Esophagus squamous epithelium (tissue), 5 donors: ENCODE measurements around the gene PARVG. TPM values are rescaled to one million over a fixed set of nuclear protein-coding genes. Genes with fewer than 3 reads are reported as not detected.

Experiments
- DNase-seq: peaks from one replicate; lab custom pipeline; 2025; lab: John Stamatoyannopoulos, UW
- H3K27ac ChIP-seq, 4 donors: fragments of 200-600 bp; sonication (generic); one replicate each; pipeline ENCODE4 v1.5.1; 2016 to 2019; ENCODE audit warnings: mild to moderate bottlenecking in 1 of 4
- H3K27me3 ChIP-seq, 4 donors: fragments of 200-600 bp; sonication (generic); 1 replicate in 3 of 4; 2 replicates in 1 of 4; pipeline versions ENCODE4 v1.5.1 to v1.6.0; 2017 to 2021; ENCODE audit warnings: antibody characterized with exemption in 1 of 4
- H3K36me3 ChIP-seq, 3 donors: fragments of 200-600 bp; sonication (generic); one replicate each; pipeline ENCODE4 v1.5.1; 2016 to 2019
- H3K4me1 ChIP-seq, 3 donors: fragments of 200-600 bp; sonication (generic); one replicate each; pipeline ENCODE4 v1.5.1; 2017 to 2019
- H3K4me3 ChIP-seq, 4 donors: fragments of 200-600 bp; sonication (generic); 1 replicate in 3 of 4; 2 replicates in 1 of 4; pipeline ENCODE4 v1.5.1; 2016 to 2019; ENCODE audit warnings: mild to moderate bottlenecking in 2 of 4, moderate library complexity in 1 of 4
- H3K9me3 ChIP-seq, 3 donors: fragments of 200-600 bp; sonication (generic); one replicate each; pipeline ENCODE4 v1.5.1; 2016 to 2019
- CTCF ChIP-seq, 6 experiments: fragments of 450-650 bp in 4 of 6; fragments of 200-600 bp in 2 of 6; sonication (generic) in 2 of 6; IDR thresholded peaks; one replicate each; pipeline ENCODE4 v1.5.1; 2016 to 2019; ENCODE audit warnings: antibody characterized with exemption in 6 of 6, mild to moderate bottlenecking in 4 of 6, moderate library complexity in 4 of 6
- POLR2A ChIP-seq, 4 donors: fragments of 450-650 bp; IDR thresholded peaks; one replicate each; pipeline ENCODE4 v1.6.1; 2017; ENCODE audit warnings: antibody characterized with exemption in 4 of 4, mild to moderate bottlenecking in 4 of 4, moderate library complexity in 3 of 4
- WGBS, 2 donors: methylation state at CpG; one replicate each; pipeline ENCODE4 v1.1.5; 2018; 5-methylcytosine and 5-hydroxymethylcytosine counted together
- intact Hi-C: fragments of 100-400 bp; cut with DNase I; formaldehyde crosslinking; loops from one replicate; pipeline ENCODE4 v1.15.0; 2022
- total RNA-seq, 4 donors: library from RNA; depleted of rRNA; stranded (reverse); fragments of >200 nt; gene quantifications; one replicate each; pipeline ENCODE4 v1.1.0, GENCODE V29; 2016
- donor health status: DM: yes; HTN: yes; CAD: no.

The PARVG gene
- total RNA-seq, result 10 to 100 TPM in 1 of 4 donors, 1 to 10 TPM in 2, under 1 TPM in 1; 0.42 to 26.1 (median 2.2) TPM

GRCh38 chr22:44180706-44181032, at the start of gene PARVG:
Gene PARVG, plus strand, starts transcription at chr22:44180925. Its CDS starts 2,405 bp downstream, at chr22:44183330.
- DNase-seq, result no peak
- H3K27ac ChIP-seq, result peak within 1 kb of the TSS; percentile 45 to 76 (median 70)
- intact Hi-C loops, result no loop called here
- no peak for TF ChIP-seq CTCF (IDR thresholded peaks at IDR 0.05)
- no peak for TF ChIP-seq POLR2A (IDR thresholded peaks at IDR 0.05)
- WGBS, 2 donors, result 46 to 47% methylated on average over 5 of the region's 5 CpGs
- peaks cover 0 to 61% (median 0%) of the 10 kb centered on the region in 4 donors for H3K27me3 ChIP-seq
- peaks cover 0 to 3% (median 0%) of the 10 kb centered on the region in 3 donors for H3K4me1 ChIP-seq
- no peaks in the 10 kb centered on the region for H3K36me3 ChIP-seq
- peak within 1 kb of the TSS; percentile 16 to 59 (median 36) for H3K4me3 ChIP-seq
- H3K9me3 ChIP-seq, result no peaks in the 10 kb centered on the region

GRCh38 chr22:44131412-44131811, 49.3 kb upstream of the PARVG start:
- DNase-seq, result no peak
- Histone ChIP-seq H3K27ac (no peak overlapping the region), H3K9me3 (peaks cover 0 to 6% (median 0%) of the 10 kb centered on the region in 3 donors), H3K36me3 (peaks cover 0 to 43% (median 3%) of the 10 kb centered on the region in 3 donors), H3K4me1 (peaks cover 0 to 23% (median 0%) of the 10 kb centered on the region in 3 donors), H3K4me3 (no peak overlapping the region), H3K27me3 (no peaks in the 10 kb centered on the region)
- TF ChIP-seq CTCF (IDR thresholded peaks at IDR 0.05) (no peak), POLR2A (IDR thresholded peaks at IDR 0.05) (no peak)
- 86 to 92% methylated on average over 9 to 11 of the region's 12 CpGs for WGBS, 2 donors
- intact Hi-C loops, result no loop called here

GRCh38 chr22:44131989-44132685, 48.6 kb upstream of the PARVG start:
- intact Hi-C loops, result no loop called here
- 90 to 98% methylated on average over 5 to 6 of the region's 13 CpGs for WGBS, 2 donors
- H3K36me3 ChIP-seq, result peaks cover 5 to 45% (median 6%) of the 10 kb centered on the region in 3 donors
- no peak overlapping the region for H3K4me3 ChIP-seq
- H3K9me3 ChIP-seq, result peaks cover 0 to 5% (median 4%) of the 10 kb centered on the region in 3 donors
- H3K4me1 ChIP-seq, result peaks cover 0 to 23% (median 0%) of the 10 kb centered on the region in 3 donors
- H3K27me3 ChIP-seq, result no peaks in the 10 kb centered on the region
- no peak overlapping the region for H3K27ac ChIP-seq
- no peak for DNase-seq
- no peak for TF ChIP-seq CTCF (IDR thresholded peaks at IDR 0.05)
- TF ChIP-seq POLR2A (IDR thresholded peaks at IDR 0.05), result no peak

GRCh38 chr22:44132724-44133123, 48.0 kb upstream of the PARVG start:
- no peaks in the 10 kb centered on the region for H3K27me3 ChIP-seq
- intact Hi-C loops, result no loop called here
- no peak for DNase-seq
- H3K27ac ChIP-seq, result no peak overlapping the region
- H3K9me3 ChIP-seq, result peaks cover 0 to 11% (median 9%) of the 10 kb centered on the region in 3 donors
- peaks cover 0 to 23% (median 0%) of the 10 kb centered on the region in 3 donors for H3K4me1 ChIP-seq
- H3K4me3 ChIP-seq, result no peak overlapping the region
- H3K36me3 ChIP-seq, result peaks cover 5 to 51% (median 6%) of the 10 kb centered on the region in 3 donors
- 87 to 91% methylated on average over 12 of the region's 12 CpGs for WGBS, 2 donors
- TF ChIP-seq CTCF (IDR thresholded peaks at IDR 0.05), result no peak
- TF ChIP-seq POLR2A (IDR thresholded peaks at IDR 0.05), result no peak

GRCh38 chr22:44133161-44133560, 47.6 kb upstream of the PARVG start:
- peaks cover 0 to 15% (median 11%) of the 10 kb centered on the region in 3 donors for H3K9me3 ChIP-seq
- intact Hi-C loops, result no loop called here
- TF ChIP-seq POLR2A (IDR thresholded peaks at IDR 0.05), result no peak
- H3K36me3 ChIP-seq, result peaks cover 5 to 55% (median 6%) of the 10 kb centered on the region in 3 donors
- H3K4me1 ChIP-seq, result peaks cover 0 to 23% (median 0%) of the 10 kb centered on the region in 3 donors
- no peaks in the 10 kb centered on the region for H3K27me3 ChIP-seq
- WGBS, 2 donors, result 86 to 89% methylated on average over 6 of the region's 6 CpGs
- no peak for DNase-seq
- no peak overlapping the region for H3K27ac ChIP-seq
- no peak overlapping the region for H3K4me3 ChIP-seq
